ENCODE measurements around the gene GPI.
"Not testable (repeated sequence)": the region's sequence is repeated elsewhere in the genome, so short reads cannot be mapped to it uniquely, and the experiment has no call there.

GPI gene

DNA sequence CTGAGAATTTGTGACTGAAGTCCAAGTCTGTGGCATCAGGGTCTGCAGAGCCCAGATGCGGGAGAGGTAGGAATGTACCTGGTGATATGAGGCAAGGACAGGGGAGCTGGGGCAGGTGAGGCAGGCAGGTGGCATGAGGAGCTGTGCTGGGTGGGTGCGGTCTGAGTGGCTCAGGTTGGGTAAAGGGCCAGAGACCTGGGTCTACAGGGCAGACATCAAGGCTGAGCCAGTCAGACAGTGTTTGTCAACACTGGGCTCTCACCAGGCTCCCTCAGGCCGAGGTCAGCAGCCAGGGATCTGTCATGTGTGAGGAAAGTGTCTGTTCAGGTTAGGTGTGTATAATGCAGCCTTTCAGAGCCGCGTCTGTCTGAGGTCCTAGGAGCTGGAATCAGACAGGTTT is 18.6 kb downstream of the GPI start:
- in situ Hi-C loops (cut with MboI; ENCODE audit: low pct_unique_long_range_greater_than_20kb, low sequenced_read_pairs, unreplicated experiment), result no loop called here
- TF ChIP-seq, protein P1, sequence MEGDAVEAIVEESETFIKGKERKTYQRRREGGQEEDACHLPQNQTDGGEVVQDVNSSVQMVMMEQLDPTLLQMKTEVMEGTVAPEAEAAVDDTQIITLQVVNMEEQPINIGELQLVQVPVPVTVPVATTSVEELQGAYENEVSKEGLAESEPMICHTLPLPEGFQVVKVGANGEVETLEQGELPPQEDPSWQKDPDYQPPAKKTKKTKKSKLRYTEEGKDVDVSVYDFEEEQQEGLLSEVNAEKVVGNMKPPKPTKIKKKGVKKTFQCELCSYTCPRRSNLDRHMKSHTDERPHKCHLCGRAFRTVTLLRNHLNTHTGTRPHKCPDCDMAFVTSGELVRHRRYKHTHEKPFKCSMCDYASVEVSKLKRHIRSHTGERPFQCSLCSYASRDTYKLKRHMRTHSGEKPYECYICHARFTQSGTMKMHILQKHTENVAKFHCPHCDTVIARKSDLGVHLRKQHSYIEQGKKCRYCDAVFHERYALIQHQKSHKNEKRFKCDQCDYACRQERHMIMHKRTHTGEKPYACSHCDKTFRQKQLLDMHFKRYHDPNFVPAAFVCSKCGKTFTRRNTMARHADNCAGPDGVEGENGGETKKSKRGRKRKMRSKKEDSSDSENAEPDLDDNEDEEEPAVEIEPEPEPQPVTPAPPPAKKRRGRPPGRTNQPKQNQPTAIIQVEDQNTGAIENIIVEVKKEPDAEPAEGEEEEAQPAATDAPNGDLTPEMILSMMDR (IDR thresholded peaks at IDR 0.05; ENCODE audit: extremely low read depth, insufficient read depth, missing control alignments), result no peak
- DNase-seq (ENCODE audit: low spot score), result no peak

DNA sequence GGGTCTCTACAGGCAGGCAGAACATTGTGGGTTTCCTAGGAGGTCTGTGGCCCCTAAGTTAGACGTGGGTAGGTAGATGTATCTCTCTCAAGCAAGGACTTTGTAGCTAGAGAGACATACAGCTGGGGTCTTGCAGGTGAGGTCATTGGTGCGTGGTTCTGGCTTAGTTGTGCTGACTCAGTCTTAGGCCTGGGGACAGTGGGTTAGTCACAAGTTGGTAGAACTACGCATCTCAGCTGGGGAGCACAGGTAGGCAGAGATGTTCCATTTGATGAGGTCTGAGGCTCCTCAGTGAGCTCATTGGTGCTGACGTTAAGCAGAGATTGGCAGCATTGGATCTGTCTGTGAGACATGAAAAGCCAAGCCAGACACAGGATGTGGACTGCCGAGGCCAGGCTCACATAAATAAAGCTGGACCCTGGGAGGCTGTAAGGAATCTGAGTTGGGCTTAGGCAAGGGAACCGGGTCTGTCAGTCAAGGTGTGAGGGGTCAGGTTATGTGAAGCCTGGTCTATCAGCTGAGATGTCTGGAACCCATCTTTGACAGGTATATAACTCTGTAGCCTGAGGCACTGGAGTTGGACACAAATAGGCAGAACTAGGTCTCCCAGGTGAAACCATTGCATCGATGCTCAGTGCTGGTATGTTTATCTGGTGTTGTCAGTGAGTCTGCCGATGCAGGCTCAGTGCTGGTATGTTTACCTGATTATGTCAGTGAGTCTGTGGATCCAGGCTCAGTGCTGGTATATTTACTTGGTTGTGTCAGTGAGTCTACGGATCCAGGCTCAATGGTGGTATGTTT is 21.8 kb downstream of the GPI start:
- TF ChIP-seq, protein P1 (IDR thresholded peaks at IDR 0.05; ENCODE audit: extremely low read depth, insufficient read depth, missing control alignments), result no peak
- no peak for DNase-seq (ENCODE audit: low spot score)
- in situ Hi-C loops (cut with MboI; ENCODE audit: low pct_unique_long_range_greater_than_20kb, low sequenced_read_pairs, unreplicated experiment), result no loop called here

DNA sequence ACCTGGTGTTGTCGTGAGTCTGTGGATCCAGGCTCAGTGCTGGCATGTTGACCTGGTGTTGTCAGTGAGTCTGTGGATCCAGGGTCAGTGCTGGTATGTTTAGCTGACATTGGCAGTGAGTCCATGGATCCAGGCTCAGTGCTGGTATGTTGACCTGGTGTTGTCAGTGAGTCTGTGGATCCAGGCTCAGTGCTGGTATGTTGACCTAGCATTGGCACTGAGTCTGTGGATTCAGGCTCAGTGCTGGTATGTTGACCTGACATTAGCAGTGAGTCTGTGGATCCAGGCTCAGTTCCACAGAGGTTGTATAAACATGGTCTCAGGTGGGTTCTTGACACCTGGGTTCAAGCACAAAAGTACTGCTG is 22.4 kb downstream of the GPI start:
- in situ Hi-C loops (cut with MboI; ENCODE audit: low pct_unique_long_range_greater_than_20kb, low sequenced_read_pairs, unreplicated experiment), result no loop called here
- TF ChIP-seq, protein P1 (IDR thresholded peaks at IDR 0.05; ENCODE audit: extremely low read depth, insufficient read depth, missing control alignments), result no peak
- DNase-seq (ENCODE audit: low spot score), result no peak

DNA sequence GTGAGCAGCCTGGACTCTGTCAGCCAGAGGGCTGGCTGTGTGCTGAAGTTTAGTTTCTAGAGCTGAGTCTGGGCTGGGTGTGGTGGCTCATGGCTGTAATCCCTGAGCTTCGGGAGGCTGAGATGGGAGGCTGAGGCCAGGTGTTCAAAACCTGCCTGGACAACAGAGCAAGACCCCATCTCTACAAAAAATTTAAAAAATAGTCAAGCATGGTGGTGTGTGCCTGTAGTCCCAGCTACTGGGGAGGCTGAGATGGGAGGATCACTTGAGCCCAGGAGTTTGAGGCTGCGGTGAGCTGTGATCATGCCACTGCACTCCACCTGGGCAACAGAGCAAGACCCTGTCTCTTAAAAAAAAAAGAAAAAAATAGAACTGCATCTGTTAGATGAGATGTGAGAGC is 23.7 kb downstream of the GPI start:
- in situ Hi-C loops (cut with MboI; ENCODE audit: low pct_unique_long_range_greater_than_20kb, low sequenced_read_pairs, unreplicated experiment); DNase-seq (ENCODE audit: low spot score): not testable (repeated sequence)

DNA sequence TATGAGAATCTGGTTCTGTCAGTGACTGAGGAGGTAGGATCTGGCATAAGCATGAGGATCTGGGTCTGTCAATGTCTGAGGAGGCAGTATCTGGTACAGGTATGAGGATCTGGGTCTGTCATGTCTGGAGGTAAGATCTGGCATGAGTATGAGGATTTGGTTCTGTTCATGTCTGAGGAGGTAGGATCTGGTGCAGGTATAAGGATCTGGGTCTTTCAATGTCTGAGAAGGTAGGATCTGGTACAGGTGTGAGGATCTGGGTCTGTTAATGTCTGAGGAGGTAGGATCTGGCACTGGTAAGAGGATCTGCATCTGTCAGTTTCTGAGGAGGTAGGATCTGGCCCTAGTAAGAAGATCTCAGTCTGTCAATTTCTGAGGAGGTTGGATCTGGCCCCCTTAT is 26.8 kb downstream of the GPI start:
- no peak for DNase-seq (ENCODE audit: low spot score)
- in situ Hi-C loops (cut with MboI; ENCODE audit: low pct_unique_long_range_greater_than_20kb, low sequenced_read_pairs, unreplicated experiment), result no loop called here
- TF ChIP-seq, protein P1 (IDR thresholded peaks at IDR 0.05; ENCODE audit: extremely low read depth, insufficient read depth, missing control alignments), result no peak

DNA sequence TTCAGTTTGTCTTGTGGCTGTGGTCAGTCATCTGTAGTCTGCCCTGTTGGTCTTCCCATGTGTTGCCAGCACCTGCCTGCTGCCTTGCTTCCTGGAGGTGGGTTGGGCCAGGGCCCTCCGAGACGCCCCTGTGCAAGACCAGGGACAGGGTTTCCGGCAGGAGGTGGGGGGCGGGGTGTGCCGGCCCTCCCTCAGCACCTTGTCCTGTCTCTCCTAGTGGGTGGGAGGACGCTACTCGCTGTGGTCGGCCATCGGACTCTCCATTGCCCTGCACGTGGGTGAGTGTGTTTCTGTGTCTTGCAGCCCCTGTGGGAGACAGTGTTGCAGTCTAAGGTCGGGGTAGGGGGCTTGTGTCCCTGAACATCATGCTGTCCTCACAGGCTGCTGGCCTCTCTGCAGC is 28.0 kb downstream of the GPI start:
- TF ChIP-seq, protein P1 (IDR thresholded peaks at IDR 0.05; ENCODE audit: extremely low read depth, insufficient read depth, missing control alignments), result no peak
- no peak for DNase-seq (ENCODE audit: low spot score)
- in situ Hi-C loops (cut with MboI; ENCODE audit: low pct_unique_long_range_greater_than_20kb, low sequenced_read_pairs, unreplicated experiment), result no loop called here

DNA sequence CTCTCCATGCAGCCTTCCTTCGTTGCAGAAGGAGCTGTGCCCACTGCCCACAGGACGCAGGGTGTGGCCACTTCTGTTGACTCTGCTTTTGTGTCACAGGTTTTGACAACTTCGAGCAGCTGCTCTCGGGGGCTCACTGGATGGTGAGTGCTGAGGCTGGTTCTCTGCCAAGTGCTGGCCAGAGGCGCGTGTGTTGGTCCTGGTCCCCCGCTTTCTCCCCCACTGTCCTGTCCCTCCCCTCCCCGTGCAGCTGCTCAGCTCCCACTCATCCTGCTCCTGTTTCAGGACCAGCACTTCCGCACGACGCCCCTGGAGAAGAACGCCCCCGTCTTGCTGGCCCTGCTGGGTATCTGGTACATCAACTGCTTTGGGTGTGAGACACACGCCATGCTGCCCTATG is 28.6 kb downstream of the GPI start:
- DNase-seq (ENCODE audit: low spot score), result no peak
- in situ Hi-C loops (cut with MboI; ENCODE audit: low pct_unique_long_range_greater_than_20kb, low sequenced_read_pairs, unreplicated experiment), result no loop called here

More for the DNA sequence above, 28.6 kb downstream of the GPI start:
- TF ChIP-seq, protein P1 (IDR thresholded peaks at IDR 0.05; ENCODE audit: extremely low read depth, insufficient read depth, missing control alignments), result no peak

Data from GM13977 (cell line).